Stimulated activated naive CD4-positive, alpha-beta T cell (primary cell): ENCODE data around the gene USP17L24.
"Not testable (repeated sequence)": the region's sequence is repeated elsewhere in the genome, so short reads cannot be mapped to it uniquely, and the experiment has no call there.

Source experiments
- DNase-seq, 6 experiments: peaks; one replicate each; lab custom pipeline; 2025; lab: John Stamatoyannopoulos, UW

Gene USP17L24

GRCh38 chr4:9324865-9325264 is at the start of gene USP17L24:
Gene USP17L24, plus strand, starts transcription at chr4:9325165. Its CDS starts 0 bp downstream, at chr4:9325165.
- not testable (repeated sequence) for DNase-seq

DNA sequence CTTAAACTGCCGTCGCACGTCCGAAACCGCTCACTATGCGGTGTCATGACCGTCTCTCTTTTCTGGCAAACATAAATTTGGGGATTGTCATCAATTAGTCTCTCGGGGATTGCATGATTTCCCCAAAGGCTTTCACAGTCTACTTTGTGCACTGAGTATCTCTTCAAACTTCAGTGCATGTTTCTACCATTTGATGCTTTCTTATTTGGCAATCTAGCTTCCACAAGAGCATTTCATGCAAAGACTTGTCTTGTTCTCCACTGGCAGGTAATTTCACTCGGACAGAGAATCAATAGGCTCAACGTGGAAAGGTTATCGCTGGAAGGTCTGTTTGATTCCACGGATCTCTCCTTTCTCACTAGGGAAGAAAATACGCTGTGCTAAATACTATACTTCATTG is 774 bp upstream of the USP17L24 start:
- not testable (repeated sequence) for DNase-seq

- DNase-seq = not testable (repeated sequence)
These were observed 4.6 kb downstream of the USP17L24 start, which contains the start of gene USP17L25 for GRCh38 chr4:9329611-9330010. Gene USP17L25, plus strand, starts transcription at chr4:9329911. Its CDS starts 0 bp downstream, at chr4:9329911.

DNA sequence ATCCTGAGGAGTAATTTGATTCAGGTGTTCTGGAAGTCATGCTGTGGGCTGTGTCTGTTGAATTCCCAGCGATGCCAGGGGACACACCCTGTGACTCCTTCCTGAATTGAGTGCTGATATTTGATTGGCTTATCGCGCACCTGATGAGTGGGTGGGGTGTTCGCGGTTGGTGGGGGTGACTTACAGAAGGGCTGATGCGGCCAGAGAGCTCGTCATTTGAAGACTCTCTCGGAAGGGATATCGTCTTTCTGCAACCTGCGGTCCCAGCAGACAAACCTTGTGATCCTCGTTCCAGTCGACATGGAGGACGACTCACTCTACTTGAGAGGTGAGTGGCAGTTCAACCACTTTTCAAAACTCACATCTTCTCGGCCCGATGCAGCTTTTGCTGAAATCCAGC is 9.4 kb downstream of the USP17L24 start, which contains the start of gene USP17L26:
USP17L26 (plus strand) TSS at position 301 of the 400 bp plus-strand sequence; CDS start at position 301, 0 bp downstream.
- not testable (repeated sequence) for DNase-seq

DNA sequence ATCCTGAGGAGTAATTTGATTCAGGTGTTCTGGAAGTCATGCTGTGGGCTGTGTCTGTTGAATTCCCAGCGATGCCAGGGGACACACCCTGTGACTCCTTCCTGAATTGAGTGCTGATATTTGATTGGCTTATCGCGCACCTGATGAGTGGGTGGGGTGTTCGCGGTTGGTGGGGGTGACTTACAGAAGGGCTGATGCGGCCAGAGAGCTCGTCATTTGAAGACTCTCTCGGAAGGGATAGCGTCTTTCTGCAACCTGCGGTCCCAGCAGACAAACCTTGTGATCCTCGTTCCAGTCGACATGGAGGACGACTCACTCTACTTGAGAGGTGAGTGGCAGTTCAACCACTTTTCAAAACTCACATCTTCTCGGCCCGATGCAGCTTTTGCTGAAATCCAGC is 14.1 kb downstream of the USP17L24 start, which contains the start of gene USP17L5:
USP17L5 (plus strand) TSS at position 301 of the 400 bp plus-strand sequence; CDS start at position 301, 0 bp downstream.
- DNase-seq = not testable (repeated sequence)

DNA sequence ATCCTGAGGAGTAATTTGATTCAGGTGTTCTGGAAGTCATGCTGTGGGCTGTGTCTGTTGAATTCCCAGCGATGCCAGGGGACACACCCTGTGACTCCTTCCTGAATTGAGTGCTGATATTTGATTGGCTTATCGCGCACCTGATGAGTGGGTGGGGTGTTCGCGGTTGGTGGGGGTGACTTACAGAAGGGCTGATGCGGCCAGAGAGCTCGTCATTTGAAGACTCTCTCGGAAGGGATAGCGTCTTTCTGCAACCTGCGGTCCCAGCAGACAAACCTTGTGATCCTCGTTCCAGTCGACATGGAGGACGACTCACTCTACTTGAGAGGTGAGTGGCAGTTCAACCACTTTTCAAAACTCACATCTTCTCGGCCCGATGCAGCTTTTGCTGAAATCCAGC is 18.9 kb downstream of the USP17L24 start, which contains the start of gene USP17L27:
USP17L27 (plus strand) TSS at position 301 of the 400 bp plus-strand sequence; CDS start at position 301, 0 bp downstream.
- DNase-seq = not testable (repeated sequence)

DNA sequence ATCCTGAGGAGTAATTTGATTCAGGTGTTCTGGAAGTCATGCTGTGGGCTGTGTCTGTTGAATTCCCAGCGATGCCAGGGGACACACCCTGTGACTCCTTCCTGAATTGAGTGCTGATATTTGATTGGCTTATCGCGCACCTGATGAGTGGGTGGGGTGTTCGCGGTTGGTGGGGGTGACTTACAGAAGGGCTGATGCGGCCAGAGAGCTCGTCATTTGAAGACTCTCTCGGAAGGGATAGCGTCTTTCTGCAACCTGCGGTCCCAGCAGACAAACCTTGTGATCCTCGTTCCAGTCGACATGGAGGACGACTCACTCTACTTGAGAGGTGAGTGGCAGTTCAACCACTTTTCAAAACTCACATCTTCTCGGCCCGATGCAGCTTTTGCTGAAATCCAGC is 23.6 kb downstream of the USP17L24 start, which contains the start of gene USP17L28:
USP17L28 (plus strand) TSS at position 301 of the 400 bp plus-strand sequence; CDS start at position 301, 0 bp downstream.
- DNase-seq = not testable (repeated sequence)

DNA sequence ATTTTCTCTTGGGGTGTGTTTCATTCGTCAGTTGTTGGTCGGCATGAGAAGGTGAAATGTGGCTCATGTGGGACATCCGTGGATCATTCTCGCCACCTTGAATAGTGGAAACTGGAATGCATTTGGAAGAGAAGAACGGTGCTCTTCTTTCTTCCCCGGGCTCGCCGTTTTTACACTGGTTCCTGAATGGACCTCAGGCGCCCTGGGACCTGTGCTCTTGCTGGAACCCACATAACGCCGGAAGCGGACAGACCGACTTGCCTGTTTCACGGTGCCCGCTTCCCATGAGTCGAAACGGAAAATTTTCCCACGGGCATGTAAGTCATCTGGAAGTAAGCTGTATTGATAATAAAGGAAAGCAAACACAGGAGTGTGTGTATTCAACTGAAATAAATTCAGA is 25.9 kb downstream of the USP17L24 start:
- DNase-seq = not testable (repeated sequence)

- DNase-seq = not testable (repeated sequence)
These were observed 28.4 kb downstream of the USP17L24 start, which contains the start of gene USP17L29 for GRCh38 chr4:9353338-9353737. Gene USP17L29, plus strand, starts transcription at chr4:9353638. Its CDS starts 0 bp downstream, at chr4:9353638.

DNA sequence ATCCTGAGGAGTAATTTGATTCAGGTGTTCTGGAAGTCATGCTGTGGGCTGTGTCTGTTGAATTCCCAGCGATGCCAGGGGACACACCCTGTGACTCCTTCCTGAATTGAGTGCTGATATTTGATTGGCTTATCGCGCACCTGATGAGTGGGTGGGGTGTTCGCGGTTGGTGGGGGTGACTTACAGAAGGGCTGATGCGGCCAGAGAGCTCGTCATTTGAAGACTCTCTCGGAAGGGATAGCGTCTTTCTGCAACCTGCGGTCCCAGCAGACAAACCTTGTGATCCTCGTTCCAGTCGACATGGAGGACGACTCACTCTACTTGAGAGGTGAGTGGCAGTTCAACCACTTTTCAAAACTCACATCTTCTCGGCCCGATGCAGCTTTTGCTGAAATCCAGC is 37.9 kb downstream of the USP17L24 start, which contains the start of gene USP17L30:
USP17L30 (plus strand) TSS at position 301 of the 400 bp plus-strand sequence; CDS start at position 301, 0 bp downstream.
- DNase-seq = not testable (repeated sequence)
